ENCODE results near the gene INTS15.
"Not testable (repeated sequence)": the region's sequence is repeated elsewhere in the genome, so short reads cannot be mapped to it uniquely, and the experiment has no call there.

The INTS15 gene

GRCh38 chr7:6577369-6578113, 12.3 kb upstream of the INTS15 start, which contains the start of gene ZDHHC4:
Gene ZDHHC4, plus strand, starts transcription at chr7:6577454. Its CDS starts 3,108 bp downstream, at chr7:6580562.
- peak; percentile 86 to 91 for DNase-seq

DNA sequence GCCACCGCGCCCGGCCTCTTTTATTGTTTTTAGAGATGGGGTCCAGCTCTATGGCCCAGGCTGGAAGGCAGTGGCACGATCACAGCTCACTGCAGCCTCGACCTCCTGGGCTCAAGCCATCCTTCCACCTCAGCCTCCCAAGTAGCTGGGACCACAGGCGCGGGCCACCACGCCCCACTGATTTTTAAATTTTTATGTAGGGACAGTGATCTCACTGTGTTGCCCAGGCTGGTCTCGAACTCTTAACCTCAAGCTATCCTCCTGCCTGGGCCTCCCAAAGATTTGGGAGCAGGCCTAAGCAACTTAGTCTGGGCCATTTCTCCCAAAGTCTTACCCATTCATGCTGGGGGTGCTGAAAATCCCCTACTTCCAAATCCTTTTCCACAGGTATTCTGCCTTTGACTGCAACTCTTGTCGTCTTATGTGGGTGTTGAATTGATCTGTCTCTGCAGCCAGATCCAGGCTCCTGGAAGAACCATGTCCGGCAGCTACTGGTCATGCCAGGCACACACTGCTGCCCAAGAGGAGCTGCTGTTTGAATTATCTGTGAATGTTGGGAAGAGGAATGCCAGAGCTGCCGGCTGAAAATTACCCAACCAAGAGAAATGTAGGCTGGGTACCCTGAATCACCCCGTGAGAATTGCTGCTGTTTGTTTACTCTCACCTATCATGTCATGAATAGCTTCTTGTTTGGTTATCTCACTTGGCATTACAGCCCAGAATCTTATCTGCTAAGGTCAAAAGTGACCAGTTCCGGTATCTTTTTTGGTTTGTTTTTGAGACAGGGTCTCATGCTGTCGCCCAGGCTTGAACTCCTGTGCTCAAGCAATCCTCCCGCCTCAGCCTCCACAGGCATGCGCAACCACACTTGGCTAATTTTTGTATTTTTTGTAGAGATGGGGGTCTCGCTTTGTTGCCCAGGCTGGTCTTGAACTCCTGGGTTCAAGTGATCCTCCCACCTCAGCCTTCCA, 11.4 kb upstream of the INTS15 start:
- DNase-seq: no peak

- DNase-seq: peak in 1 of 2 donors; percentile 20
Measured at GRCh38 chr7:6579446-6579845, 10.4 kb upstream of the INTS15 start.

DNA sequence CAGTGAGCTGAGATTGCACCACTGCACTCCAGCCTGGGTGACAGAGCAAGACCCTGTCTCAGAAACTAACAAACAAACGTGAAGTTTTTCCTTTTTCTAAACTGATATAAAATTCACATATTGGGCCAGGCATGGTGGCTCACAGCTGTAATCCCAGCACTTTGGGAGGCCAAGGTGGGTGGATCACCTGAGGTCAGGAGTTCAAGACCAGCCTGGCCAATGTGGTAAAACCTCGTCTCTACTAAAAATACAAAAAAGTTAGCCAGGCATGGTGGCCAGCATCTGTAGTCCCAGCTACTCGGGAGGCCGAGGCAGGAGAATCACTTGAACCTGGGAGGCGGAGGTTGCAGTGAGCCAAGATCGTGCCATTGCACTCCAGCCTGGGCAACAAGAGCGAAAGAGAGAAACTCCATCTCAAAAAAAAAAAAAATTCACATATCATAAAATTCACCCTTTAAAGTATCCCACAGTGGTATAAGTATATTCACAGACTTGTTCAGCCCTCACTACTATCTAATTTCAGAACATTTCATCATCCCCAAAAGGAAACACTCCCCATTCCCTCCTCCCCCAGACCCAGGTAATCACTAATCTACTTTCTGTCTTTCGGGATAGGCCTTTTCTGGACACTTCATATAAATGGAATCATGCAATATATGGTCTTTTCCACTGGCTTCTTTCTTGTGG, 3.9 kb upstream of the INTS15 start:
- not testable (repeated sequence) for DNase-seq

DNA sequence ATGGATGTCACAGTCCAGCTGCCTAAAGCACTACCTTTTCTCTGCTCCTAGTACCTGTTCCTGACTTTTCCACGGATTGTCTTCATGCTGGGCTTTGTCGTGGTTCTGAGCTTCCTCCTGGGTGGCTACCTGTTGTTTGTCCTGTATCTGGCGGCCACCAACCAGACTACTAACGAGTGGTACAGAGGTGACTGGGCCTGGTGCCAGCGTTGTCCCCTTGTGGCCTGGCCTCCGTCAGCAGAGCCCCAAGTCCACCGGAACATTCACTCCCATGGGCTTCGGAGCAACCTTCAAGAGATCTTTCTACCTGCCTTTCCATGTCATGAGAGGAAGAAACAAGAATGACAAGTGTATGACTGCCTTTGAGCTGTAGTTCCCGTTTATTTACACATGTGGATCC, 1.3 kb upstream of the INTS15 start:
- DNase-seq: no peak

GRCh38 chr7:6589151-6589828, 531 bp upstream of the INTS15 start:
- DNase-seq: no peak

GRCh38 chr7:6590645-6591110, 857 bp downstream of the INTS15 start:
- DNase-seq: no peak

GRCh38 chr7:6600093-6600492, 10.3 kb downstream of the INTS15 start:
- DNase-seq: no peak

GRCh38 chr7:6604458-6604857, 14.6 kb downstream of the INTS15 start:
- no peak for DNase-seq

DNA sequence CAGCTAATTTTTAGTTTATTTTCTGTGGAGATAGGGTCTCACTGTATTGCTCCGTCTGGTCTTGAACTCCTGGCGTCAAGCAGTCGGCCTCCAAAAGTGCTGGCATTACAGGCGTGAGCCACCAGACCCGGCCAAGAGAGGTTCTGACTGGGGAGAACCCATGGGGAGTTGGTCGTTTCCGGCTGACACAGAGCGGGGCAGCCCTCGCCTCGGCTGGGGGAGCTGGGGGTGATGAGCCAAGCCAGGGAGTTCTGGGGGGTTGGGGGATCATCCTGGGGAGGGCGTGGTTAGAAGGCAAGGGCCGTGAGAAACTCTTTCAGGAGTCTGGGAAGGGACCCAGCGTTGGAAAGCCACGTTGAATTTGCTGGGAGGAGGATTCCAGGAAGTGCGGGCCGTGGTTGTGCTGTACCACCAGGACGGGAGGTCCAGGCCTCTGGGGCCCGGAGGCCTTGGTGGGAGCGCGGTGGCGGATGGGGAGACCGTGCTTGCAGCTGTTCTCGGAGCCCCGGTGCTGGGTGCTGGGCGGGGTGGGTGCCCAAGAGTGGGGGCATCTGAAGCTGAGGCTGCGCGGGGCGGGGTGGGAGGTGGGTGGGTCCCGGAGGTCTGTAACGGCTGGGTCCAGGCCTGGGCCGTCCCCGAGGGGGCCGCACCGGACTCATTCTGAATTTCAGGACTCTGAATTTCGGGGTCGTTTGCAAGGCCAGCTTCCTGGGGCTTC, 17.2 kb downstream of the INTS15 start:
- DNase-seq: no peak

- no peak for DNase-seq
Measured at GRCh38 chr7:6607651-6608051, 17.8 kb downstream of the INTS15 start.

DNA sequence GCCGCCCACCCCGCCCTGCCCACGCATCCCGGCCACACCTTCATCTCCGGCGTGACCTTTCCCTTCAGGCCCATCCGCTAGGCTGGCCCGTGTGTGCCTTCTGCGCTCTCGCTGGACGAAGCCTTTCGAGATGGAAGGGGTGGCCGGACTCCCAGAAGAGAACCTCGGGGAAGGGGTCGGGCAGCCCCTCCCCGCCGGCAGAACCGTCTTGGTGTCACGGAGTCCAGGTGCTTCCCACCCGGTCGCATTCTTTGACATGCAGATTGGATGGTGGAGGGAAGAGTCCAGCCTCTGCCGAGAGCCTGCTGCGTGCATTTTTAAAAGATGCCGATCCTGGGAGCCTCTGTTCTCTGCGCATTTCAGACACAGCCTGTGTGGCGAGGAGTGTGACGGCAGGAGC, 18.3 kb downstream of the INTS15 start:
- no peak for DNase-seq

DNA sequence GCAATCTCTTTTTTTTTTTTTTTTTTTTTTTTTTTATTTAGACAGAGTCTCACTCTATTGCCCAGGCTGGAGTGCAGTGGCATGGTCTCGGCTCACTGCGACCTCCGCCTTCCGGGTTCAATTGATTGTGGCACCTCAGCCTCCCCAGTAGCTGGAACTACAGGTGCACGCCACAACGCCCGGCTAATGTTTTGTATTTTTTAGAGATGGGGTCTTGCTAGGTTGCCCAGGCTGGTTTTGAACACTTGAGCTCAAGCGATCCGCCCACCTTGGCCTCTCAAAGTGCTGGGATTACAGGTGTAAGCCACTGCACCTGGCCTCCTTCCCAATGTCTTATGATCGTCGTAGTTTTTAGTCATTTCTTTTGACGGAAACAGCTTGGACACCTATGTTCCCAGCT, 19.0 kb downstream of the INTS15 start:
- no peak for DNase-seq

GRCh38 chr7:6612819-6613218, 23.0 kb downstream of the INTS15 start:
- no peak for DNase-seq

DNA sequence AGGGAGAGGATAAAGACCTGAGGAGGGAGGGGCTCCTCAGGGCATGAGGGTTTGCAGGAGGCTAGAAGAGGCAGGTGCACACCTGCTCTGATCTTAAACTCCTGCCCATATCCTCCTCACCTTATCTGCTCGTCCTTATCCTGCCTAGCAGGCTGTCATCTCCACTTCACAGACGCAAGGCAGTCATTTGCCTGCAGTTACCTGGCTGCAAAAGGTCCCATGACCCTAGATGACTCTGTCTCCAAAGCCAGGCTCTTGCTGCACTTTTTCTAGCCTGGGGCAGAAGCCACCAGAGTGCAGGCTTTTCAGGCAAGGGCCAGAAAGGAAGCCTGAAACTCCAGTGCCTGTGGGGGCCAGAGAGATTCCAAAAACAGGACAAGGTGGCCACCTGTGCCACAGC, 23.9 kb downstream of the INTS15 start:
- DNase-seq: no peak

DNA sequence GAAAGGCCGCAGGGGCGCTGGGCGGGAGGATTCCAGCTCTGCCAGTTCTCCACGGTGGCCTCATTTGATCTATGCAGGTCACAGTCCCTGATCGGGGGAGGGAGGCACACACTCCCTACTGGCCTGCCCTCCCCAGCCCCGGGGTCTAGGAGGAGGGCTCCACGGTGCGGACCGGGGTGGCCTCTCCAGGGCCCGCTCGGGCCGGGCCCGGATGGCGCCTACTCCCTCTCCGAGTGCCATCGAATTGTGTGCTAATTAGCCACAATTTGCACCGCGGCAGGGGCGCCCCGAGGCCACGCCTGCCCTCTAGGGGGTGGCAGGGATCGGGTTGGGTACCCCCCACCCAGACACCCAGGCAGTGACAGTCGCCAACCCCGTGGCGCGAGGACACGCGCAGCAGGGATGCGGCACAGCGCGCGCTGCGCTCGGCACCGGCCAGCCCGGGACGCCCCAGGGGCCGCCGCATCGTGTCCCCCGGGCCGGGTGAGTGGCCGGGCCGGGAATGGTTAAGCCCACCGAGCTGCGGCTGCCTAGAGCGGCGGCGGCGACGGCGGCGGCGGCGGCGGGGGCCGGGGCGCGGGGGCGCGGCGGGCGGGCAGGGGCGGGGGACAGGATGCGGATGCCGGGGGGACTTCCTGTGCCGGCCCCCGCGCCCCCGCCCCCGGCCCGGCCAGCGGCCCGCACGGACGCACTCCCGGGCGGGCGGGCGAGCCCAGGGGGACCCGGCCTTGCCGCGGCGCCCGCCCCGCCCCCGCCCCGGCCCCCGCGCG, 25.3 kb downstream of the INTS15 start, which contains the start of gene ZNF853:
ZNF853 (plus strand) TSS at position 658 of the 770 bp plus-strand sequence. CDS start 565 bp downstream, outside the sequence.
- DNase-seq: no peak

- DNase-seq: no peak
Measured at GRCh38 chr7:6615723-6616555, 26.1 kb downstream of the INTS15 start.

- DNase-seq: no peak
Measured at GRCh38 chr7:6616854-6617643, 27.2 kb downstream of the INTS15 start.

- no peak for DNase-seq
Measured at GRCh38 chr7:6618621-6619020, 28.8 kb downstream of the INTS15 start.

All from CD4-positive, alpha-beta T cell treated with Interleukin-4 for 1 hour (primary cell).